HG02642 (cell line): ENCODE results near the gene RELN.
"Not testable (repeated sequence)": the region's sequence is repeated elsewhere in the genome, so short reads cannot be mapped to it uniquely, and the experiment has no call there.

Source experiments
- ATAC-seq: cut with Tn5 transposase; IDR thresholded peaks from one replicate; pipeline ENCODE4 v1.9.1; 2021; ENCODE audit warnings: mild to moderate bottlenecking; ENCODE audit not compliant: unreplicated experiment, poor library complexity

The RELN gene

GRCh38 chr7:103989200-103989784, at the start of gene RELN:
Gene RELN (minus strand): TSS chr7:103989658. CDS start chr7:103989356, 302 bp downstream.
- no peak for ATAC-seq

DNA sequence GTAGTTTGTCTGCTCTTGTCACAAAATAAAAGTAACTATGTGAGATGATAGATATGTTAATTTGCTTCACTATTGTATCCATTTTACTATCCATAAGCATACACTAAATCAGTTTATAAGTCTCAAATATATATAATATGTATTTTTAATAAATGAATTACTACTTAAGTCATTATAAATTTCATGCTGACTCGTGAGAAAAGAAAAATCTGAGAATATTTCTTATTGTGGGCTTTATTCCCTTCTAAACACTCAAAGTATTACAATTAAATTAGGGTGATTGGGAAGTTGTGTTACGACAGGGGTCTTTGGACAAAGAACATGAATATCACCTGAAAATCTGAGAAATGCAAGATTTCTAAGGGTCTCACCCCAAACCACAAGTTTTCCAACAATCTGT, 48.7 kb upstream of the RELN start:
- no peak for ATAC-seq

DNA sequence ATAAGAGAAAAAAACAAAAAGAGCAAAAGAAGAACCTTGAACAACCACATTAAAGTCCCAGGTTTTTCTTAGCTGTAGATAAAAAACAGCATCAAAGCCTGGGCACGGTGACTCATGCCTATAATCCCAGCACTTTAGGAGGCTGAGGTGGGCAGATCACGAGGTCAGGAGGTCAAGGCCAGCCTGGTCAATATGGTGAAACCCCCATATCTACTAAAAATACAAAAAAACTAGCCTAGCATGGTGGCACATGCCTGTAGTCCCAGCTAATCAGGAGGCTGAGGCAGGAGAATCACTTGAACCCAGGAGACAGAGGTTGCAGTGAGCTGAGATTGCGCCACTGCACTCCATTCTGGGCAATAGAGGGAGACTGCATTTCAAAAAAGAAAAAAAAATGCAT, 47.4 kb upstream of the RELN start:
- ATAC-seq = not testable (repeated sequence)

DNA sequence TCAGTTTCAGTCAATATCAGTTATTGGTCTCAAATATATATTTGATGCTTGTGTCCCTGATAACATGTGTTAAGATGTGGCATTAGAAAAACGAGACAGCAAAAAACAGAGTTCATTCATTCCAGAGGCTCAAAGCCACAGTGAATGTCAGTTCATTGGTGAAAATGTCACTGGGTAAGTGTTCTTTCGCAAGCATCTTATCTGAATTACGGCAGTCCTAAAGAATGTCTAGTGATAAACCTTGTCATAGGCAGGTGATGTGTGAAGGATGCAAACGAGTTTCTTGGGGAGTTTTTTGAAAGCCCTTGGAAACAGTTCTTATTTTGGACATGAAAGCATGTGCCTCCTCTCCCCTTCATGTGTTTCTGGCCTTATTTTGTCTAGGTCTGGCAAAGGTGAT, 45.9 kb upstream of the RELN start:
- ATAC-seq = no peak

GRCh38 chr7:104034679-104035078, 45.2 kb upstream of the RELN start:
- ATAC-seq = no peak

- no peak for ATAC-seq
Measured at GRCh38 chr7:104033837-104034236, 44.4 kb upstream of the RELN start.

GRCh38 chr7:104032486-104032885, 43.0 kb upstream of the RELN start:
- ATAC-seq = no peak

- no peak for ATAC-seq
Measured at GRCh38 chr7:104029765-104030164, 40.3 kb upstream of the RELN start.

DNA sequence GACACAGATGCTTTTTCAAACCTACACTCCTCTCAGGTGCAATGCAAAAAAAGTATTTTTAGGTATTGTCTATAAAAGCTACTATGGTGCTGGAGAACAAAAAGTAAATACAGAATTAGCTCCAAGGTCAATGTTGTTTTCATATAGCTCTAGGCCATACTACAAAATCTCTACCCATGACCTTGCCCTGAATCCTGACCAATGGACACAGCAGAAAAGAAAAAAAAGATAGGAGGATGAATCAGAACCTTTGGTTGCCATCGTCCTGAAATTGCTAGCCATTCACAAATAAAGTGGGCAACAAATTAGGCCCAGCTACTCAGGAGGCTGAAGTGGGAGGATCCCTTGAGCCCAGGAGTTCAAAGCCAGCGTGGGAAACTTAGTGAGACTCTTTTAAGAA, 35.2 kb upstream of the RELN start:
- no peak for ATAC-seq

- ATAC-seq = no peak
Measured at GRCh38 chr7:104023100-104023499, 33.6 kb upstream of the RELN start.

GRCh38 chr7:104018425-104018824, 29.0 kb upstream of the RELN start:
- no peak for ATAC-seq

DNA sequence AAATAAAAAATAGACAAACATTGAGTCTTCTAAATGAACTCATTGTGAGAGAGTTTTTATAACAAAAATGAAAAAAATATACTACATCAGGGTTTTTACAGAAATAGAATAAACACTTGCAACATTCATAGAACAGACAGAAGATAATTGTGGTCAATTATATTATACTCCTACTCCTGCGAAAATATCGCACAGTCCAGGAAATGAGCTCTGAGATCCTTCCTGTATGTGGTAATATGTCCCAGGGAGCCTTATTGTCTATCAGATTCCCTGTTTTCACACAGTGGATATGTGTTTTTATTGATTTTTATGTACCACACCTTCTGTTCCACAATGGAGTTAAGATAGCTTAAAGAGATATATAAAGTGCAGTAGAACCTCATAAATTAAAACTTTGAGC, 27.5 kb upstream of the RELN start:
- ATAC-seq = no peak

DNA sequence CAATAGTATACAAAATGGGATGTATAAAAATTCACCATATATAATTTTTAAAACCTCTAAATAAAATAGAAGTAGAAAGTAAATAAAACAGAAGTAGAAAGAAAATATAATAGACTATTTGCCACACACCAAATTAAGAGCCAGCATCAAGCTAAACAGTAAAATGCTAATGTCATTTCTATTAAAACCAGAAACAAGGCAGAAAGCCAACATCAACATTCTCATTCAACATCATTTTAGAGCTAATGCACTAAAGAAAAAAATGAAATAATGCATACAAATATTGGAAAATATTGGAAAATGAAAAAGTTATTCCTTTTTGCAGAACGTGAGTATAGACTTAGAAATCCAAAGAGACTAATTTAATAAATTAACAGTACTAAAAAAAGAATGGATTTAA, 23.4 kb upstream of the RELN start:
- ATAC-seq = no peak

DNA sequence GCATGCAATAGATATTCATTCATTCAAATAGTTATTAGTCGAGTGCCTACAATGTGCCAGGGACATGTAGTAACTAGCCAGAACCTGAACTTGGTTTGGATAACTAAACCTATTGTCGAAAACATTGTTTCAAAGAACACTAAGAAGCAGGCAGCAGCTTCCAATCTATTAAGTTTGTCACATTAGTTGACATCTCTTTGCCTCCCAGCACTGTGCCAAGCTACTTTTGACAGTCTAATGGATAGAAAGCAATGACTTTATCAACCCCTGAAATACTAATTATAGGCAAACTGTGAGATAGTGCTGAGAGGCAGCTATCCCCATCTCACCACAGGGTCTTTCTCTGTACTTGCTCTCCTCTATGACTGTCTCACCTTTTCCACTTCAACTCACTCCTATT, 22.4 kb upstream of the RELN start:
- ATAC-seq = no peak

DNA sequence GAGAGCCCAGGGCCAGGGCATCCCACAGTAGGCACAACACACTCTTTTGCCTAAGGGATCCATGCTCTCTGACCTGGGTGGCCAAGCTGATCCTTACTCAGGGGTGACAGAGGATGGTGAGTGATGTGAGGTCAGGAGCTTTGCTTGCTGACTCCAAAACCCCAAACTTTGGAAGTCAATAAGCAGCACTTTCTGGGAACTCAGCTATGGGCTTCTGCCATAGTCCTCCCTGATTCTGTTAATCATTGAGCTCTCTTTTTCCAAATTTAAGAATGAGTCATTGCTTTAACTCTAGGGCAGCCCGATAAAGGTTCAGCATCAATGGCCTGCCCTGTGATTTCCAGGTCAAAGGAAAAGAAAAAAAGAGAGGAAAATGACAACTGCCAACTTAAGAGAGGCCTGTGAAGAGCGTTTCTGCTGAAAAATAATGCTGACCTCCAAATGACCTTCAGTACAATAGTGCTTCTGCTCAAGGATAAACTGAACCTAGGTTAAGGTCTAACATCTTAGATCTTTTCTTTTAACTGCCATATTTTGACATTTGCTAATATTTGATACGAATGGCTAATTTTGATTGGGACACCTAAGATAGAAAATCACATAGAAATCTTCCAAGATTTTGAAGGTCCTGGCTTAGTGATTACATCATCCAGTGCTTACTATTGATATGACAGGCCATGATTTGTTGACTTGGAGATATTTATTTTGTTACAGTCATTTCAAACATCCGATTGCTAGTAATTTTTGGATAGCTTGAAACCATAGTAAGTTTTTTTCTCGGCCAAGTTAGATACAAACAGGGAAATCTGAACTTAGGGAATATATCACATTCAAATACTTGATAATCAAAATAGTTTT, 20.8 kb upstream of the RELN start:
- no peak for ATAC-seq

DNA sequence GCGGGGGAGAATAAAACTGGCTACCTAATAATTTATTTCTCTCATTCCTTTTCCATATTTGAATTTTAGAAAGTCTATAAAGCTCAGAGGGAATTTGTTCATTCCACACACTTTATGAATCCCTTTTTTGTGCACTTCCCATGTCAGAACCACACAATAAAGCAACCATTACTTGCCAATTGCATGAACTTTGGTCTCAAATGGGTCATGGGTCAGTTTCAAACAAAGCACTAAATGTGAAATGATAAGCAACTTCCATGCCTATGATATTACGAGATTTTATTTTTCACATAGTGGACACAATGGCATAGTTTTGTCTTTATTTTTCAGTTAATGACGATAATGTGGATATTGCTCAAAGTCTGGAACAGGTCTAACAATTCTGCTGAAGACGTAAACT, 18.6 kb upstream of the RELN start:
- ATAC-seq = no peak

DNA sequence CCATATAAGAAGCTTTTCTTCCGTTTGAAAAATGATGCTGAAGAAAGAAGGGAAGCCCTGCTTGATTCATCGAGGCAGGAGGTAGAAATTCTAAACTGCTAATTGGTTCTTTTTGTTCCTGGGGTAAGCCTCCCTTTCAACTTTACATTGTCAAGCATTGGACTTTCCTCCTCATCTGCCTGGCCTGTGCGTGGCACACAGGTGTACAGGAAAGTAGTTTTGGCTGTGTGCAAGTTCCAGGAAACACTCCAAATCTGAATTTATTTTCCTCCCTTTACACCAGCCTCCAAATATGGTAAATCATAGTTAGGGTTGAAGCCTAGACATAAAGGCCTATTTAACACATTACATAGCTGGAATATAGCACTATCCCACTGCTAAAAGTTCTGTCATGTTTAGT, 18.2 kb upstream of the RELN start:
- ATAC-seq = no peak

DNA sequence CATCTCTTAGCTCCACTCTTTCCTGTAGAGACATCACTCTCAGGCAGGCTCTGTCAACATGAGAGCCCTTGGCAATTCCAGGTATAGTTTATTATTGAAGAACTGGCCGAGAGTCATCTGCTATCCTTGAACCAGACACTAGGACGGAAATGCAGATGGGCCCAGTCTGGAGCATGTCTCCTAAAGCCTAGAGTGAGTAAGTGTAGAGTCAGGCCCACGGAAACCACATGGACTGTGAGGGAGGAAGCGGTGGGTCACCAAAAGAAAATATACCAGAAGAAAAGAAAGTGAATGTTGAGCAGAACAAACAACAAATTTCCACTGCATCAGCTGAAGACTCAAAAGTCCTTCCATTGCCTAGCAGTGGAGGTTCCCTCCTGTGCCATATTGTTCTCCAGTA, 15.7 kb upstream of the RELN start:
- ATAC-seq = no peak

DNA sequence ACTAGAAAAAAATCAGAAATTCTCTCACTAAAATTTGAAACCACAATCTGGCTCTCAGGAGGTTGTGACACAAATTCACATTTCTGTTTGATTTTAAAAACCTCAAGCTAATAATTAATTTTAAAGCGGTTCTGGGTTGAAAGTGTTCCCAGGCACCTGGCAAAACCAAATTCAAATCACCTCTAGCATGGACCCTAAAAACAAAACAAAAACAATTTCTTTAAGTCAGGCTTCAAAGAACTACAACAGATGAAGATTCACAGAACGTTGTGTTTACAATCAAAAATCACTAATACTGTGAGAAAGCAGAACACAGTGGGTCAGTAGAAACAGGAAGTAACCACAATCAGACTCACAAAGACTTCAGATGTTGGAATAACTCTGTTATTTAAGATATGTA, 7.2 kb upstream of the RELN start:
- ATAC-seq = peak; percentile 62

GRCh38 chr7:103996017-103996551, 6.6 kb upstream of the RELN start:
- no peak for ATAC-seq

- ATAC-seq = no peak
Measured at GRCh38 chr7:103995554-103995953, 6.1 kb upstream of the RELN start.

DNA sequence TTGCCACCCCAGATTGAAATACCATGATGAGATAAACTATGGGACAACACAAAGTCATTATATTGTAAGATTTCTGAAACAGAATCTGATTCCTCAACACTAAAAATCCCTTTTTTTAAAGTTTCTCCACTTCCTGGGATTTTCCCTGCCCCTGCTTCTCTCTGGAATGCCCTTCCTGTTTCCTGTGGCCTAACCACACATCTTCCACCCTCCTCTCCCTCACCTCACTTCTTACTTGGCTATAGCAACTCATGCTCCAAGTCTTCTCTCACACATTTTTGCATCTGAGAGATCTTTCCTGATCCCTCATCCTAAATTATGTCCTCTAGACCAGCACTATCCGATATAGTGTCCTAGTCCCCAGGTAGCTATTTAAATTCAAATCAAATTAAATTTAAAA, 4.1 kb upstream of the RELN start:
- ATAC-seq = no peak
